Measurements from ENCODE around the gene PSEN2.

- TF ChIP-seq, protein P1, sequence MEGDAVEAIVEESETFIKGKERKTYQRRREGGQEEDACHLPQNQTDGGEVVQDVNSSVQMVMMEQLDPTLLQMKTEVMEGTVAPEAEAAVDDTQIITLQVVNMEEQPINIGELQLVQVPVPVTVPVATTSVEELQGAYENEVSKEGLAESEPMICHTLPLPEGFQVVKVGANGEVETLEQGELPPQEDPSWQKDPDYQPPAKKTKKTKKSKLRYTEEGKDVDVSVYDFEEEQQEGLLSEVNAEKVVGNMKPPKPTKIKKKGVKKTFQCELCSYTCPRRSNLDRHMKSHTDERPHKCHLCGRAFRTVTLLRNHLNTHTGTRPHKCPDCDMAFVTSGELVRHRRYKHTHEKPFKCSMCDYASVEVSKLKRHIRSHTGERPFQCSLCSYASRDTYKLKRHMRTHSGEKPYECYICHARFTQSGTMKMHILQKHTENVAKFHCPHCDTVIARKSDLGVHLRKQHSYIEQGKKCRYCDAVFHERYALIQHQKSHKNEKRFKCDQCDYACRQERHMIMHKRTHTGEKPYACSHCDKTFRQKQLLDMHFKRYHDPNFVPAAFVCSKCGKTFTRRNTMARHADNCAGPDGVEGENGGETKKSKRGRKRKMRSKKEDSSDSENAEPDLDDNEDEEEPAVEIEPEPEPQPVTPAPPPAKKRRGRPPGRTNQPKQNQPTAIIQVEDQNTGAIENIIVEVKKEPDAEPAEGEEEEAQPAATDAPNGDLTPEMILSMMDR (conservative IDR thresholded peaks at IDR 0.05 in 1 of 2, IDR thresholded peaks at IDR 0.05 in 1 of 2; ENCODE audit: extremely low read depth in 1 of 2, insufficient read depth in 1 of 2, low read depth in 1 of 2, low read length in 2 of 2) = no peak
- no peak for TF ChIP-seq EZH2 (IDR thresholded peaks at IDR 0.05; ENCODE audit: borderline replicate concordance, low read length)
Observed at GRCh38 chr1:226864311-226864710, 6.1 kb upstream of the PSEN2 start.
